ENCODE measurements around the gene ASS1. TPM values are rescaled to one million over a fixed set of nuclear protein-coding genes. Genes with fewer than 3 reads are reported as not detected.
A peak's percentile ranks its signal among the peaks of the same experiment; 100 is the strongest.
"Not testable (repeated sequence)": the region's sequence is repeated elsewhere in the genome, so short reads cannot be mapped to it uniquely, and the experiment has no call there.

The ASS1 gene
- total RNA-seq, 2 experiments from 2014 or later: 2.6 to 4.1 TPM

DNA sequence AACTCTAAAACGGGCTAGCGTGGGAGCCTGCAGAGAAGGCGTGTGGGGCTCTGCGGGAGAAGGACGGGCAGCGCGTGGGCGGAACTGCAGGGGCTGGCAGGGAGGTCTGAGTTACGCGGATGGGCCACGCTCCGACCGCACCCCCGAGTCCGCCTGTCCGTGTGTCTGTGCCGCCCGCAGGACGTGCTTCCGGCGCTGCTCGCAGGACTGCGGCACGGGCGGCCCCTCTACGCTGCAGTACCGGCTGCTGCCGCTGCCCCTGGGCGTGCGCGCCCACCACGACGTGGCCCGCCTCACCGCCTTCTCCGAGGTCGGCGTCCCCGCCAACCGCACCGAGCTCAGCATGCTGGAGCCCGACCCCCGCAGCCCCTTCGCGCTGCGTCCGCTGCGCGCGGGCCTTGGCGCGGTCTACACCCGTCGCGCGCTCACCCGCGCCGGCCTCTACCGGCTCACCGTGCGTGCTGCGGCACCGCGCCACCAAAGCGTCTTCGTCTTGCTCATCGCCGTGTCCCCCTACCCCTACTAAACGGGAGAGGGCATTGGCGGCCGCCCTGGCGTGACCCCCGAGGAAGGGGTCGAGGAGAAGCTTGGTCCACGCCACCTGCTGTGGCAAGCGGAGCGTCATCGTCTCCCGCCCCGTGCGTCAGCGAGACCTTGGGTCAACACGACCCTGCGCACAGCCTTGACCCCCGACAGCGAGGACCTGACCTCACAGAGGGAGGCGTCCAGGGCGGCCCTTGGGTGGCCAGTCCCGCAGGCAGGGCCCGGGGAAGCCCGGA lies 11.4 kb upstream of the ASS1 start:
- H3K36me3 Mint-ChIP-seq: no peaks in the 10 kb centered on the region
- H3K4me1 Mint-ChIP-seq: no peaks in the 10 kb centered on the region
- peak overlapping the region; percentile 49 for H3K4me3 Mint-ChIP-seq
- ATAC-seq (ENCODE audit: low read depth): peak; percentile 86
- H3K27ac Mint-ChIP-seq: no peak overlapping the region
- peak; percentile 73 for DNase-seq
- H3K9me3 Mint-ChIP-seq: no peaks in the 10 kb centered on the region
- H3K27me3 Mint-ChIP-seq: peaks cover 39% of the 10 kb centered on the region
- POLR2A ChIA-PET: no interaction called here

DNA sequence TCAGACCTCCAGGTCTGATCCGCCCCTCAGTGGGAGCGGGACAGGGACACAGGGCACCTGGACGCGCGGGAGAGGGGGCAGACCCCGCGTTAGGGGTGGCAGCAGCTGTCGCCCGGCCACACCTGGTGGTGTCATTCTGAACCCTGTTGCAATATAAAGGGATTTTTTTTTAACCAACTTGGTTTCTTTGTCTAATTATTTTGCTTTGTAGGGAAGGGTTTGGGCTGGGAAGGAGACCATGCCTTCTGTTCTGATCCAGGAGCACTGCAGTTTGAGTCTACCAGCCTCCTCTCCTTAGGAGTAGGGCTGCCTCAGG lies 10.9 kb upstream of the ASS1 start:
- Mint-ChIP-seq H3K4me3 (no peak overlapping the region), H3K36me3 (no peaks in the 10 kb centered on the region), H3K4me1 (no peaks in the 10 kb centered on the region), H3K9me3 (no peaks in the 10 kb centered on the region), H3K27me3 (peaks cover 39% of the 10 kb centered on the region), H3K27ac (no peak overlapping the region)
- ATAC-seq (ENCODE audit: low read depth) (no peak), DNase-seq (no peak)
- POLR2A ChIA-PET: no interaction called here

DNA sequence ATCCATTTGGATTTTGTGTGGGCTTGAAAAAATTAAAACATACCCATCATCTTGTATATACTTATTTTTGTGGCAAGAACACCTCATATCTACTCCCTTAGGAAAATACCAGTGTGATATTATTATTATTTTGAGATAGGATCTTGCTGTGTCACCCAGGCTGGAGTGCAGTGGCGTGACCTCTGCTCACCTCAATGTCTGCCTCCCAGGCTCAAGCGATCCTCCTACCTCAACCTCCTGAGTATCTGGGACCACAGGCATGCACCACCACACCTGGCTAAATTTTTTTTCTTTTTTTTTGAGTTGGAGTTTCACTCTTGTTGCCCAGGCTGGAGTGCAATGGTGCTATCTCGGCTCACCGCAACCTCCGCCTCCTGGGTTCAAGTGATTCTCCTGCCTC lies 10.1 kb upstream of the ASS1 start:
- DNase-seq; H3K4me3 Mint-ChIP-seq; H3K27ac Mint-ChIP-seq; ATAC-seq (ENCODE audit: low read depth); H3K9me3 Mint-ChIP-seq; POLR2A ChIA-PET; H3K36me3 Mint-ChIP-seq; H3K4me1 Mint-ChIP-seq: not testable (repeated sequence)
- H3K27me3 Mint-ChIP-seq: peaks cover 39% of the 10 kb centered on the region

DNA sequence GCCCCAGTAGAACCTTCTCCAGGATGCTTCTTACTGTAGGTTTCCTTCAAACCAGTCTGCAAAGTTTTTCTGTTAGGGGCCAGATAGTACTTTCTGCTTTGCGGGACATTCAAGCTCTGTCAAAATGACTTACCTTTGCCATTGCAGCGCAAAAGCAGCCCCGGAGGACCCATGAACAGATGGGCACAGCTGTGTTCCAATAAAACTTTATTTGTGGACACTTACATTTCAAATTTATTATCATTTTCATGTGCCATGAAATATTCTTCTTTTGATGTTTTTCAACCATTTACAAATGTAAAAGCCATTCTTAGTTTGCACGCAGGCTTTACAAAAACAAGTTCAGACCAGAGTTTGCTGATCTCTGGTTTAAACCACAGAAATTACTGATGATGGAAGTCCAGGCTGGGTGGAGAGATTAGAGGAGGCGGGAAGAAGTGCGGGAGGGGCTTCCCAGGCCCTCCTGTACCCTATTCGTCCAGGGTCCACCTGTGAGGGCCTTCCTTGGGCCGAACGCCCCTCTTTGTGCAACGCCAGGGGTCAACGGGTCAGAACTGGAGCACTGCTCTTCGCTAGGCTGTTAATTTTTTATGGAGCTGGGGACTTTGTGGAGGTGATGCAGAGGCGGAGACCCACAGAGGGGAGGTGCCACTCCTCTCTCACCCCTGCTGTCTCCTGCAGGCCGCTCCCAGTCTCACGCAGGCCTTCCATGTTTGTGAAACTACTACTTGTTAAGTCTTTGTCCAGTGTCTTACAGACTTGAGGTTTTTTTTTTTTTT lies 7.6 kb upstream of the ASS1 start:
- Mint-ChIP-seq H3K27ac (no peak overlapping the region), H3K27me3 (peaks cover 37% of the 10 kb centered on the region), H3K9me3 (peaks cover 6% of the 10 kb centered on the region), H3K4me3 (no peak overlapping the region), H3K36me3 (peaks cover 2% of the 10 kb centered on the region), H3K4me1 (no peaks in the 10 kb centered on the region)
- DNase-seq: no peak
- POLR2A ChIA-PET: no interaction called here
- ATAC-seq (ENCODE audit: low read depth): no peak

DNA sequence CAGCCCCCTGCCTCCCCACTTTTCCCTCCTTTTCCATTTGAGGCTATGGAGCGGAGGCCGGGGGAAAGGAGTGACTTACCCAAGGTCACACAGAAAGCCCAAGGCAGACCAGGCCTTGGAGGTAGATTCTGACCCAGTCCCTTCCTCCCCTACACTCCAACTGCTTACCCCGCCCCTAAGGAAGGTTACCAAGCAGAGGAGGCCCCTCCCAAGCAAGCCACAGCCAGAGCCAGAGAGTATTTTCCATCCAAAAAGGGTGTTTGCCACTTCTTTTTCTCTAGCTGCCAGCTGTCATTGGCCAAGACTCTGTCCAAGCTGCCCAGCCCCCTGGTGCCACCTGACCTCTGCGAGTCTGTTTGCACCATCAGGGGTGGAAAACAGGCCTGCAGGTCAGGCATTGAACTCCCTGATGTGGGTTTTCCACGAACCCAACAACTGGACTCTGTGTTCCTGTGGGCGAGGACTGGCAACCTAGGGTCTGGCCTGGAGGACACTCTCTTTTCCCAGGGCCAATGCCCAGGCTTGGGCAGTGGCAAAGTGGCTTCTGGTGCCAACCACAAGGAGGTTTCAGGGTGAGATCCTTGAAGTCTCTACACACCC lies 6.3 kb upstream of the ASS1 start:
- ATAC-seq (ENCODE audit: low read depth): no peak
- peaks cover 6% of the 10 kb centered on the region for H3K9me3 Mint-ChIP-seq
- H3K4me1 Mint-ChIP-seq: no peaks in the 10 kb centered on the region
- no peak for DNase-seq
- peaks cover 32% of the 10 kb centered on the region for H3K27me3 Mint-ChIP-seq
- peaks cover 2% of the 10 kb centered on the region for H3K36me3 Mint-ChIP-seq
- POLR2A ChIA-PET: no interaction called here
- H3K27ac Mint-ChIP-seq: no peak overlapping the region
- H3K4me3 Mint-ChIP-seq: no peak overlapping the region

DNA sequence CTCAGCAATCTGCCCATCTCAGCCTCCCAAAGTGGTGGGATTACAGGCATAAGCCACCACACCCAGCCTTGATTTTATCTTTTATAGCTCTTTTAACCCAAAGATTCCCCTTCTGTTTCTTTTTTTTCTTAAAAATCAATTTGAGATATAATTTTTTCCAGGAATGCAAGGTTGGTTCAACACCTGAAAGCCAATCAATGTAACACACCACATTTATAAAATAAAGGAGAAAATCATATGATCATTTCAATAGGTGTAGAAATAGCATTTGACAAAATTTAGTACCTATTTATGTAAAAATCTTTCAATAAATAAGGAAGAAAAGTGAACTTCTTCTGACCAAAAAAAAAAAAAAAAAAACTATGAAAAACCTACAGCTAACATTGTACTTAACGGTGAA lies 3.7 kb upstream of the ASS1 start:
- H3K27me3 Mint-ChIP-seq: peaks cover 29% of the 10 kb centered on the region
- peaks cover 2% of the 10 kb centered on the region for H3K36me3 Mint-ChIP-seq
- H3K9me3 Mint-ChIP-seq: peaks cover 6% of the 10 kb centered on the region
- POLR2A ChIA-PET: no interaction called here
- H3K27ac Mint-ChIP-seq: no peak overlapping the region
- DNase-seq: no peak
- no peak for ATAC-seq (ENCODE audit: low read depth)
- H3K4me3 Mint-ChIP-seq: no peak overlapping the region
- no peaks in the 10 kb centered on the region for H3K4me1 Mint-ChIP-seq

DNA sequence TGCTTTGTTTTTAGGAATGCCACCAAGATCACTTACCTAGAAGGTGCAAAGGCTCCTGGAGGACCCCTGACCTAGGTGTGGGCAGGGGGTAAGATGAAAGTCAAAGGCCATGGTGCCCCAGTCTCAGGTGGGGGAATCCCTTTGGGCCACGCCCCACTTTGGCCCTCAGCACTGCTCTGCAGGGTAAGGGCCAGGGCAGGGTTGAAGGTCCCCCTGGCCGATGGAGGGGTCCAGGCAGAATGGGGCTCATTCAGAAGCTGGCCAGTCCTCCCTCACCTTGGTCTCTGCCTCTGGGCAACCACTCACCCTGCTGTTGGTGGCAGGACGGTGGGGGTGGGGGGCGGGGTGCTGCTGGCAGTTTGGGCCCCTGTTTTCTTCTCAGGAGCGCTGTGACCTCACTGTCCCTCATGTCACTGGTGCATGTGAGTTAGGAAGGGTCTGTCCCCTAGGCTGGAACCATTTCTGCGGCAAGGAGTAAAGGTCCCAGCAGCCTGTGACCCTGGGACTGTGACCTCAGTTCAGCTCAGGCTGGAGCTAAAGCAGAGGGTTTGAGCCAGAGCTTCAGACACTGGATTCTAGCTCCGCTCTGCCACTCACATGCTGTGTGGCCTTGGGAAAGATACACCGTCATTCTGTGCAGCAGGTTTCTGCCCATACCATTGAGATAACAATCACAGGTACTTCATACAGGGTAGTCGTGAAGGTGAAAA lies 1.9 kb upstream of the ASS1 start:
- no peak for ATAC-seq (ENCODE audit: low read depth)
- no peak for DNase-seq
- POLR2A ChIA-PET: no interaction called here
- peaks cover 6% of the 10 kb centered on the region for H3K9me3 Mint-ChIP-seq
- no peak overlapping the region for H3K27ac Mint-ChIP-seq
- peaks cover 2% of the 10 kb centered on the region for H3K36me3 Mint-ChIP-seq
- H3K4me3 Mint-ChIP-seq: no peak overlapping the region
- H3K27me3 Mint-ChIP-seq: peaks cover 26% of the 10 kb centered on the region
- peaks cover 7% of the 10 kb centered on the region for H3K4me1 Mint-ChIP-seq

DNA sequence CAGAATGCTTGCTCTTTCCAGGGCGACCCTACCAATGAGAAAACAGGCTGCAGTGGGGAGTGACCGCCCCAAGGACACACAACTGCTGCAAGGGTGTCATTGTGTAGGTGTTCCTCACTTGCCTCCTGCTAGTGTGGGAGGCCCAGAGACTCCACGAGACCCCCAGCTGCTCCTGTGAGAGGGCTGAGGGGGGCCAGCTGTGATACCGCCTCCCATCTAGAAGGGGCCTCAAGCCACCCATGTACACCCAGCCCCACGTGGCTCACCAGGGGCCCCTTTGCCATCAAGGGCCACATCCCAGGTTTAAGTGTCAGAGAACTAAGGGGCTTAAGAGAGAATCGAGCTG lies 1.3 kb upstream of the ASS1 start:
- POLR2A ChIA-PET: no interaction called here
- no peak overlapping the region for H3K27ac Mint-ChIP-seq
- H3K36me3 Mint-ChIP-seq: peaks cover 2% of the 10 kb centered on the region
- peaks cover 11% of the 10 kb centered on the region for H3K4me1 Mint-ChIP-seq
- peaks cover 26% of the 10 kb centered on the region for H3K27me3 Mint-ChIP-seq
- H3K4me3 Mint-ChIP-seq: no peak overlapping the region
- no peak for ATAC-seq (ENCODE audit: low read depth)
- peaks cover 6% of the 10 kb centered on the region for H3K9me3 Mint-ChIP-seq
- no peak for DNase-seq

DNA sequence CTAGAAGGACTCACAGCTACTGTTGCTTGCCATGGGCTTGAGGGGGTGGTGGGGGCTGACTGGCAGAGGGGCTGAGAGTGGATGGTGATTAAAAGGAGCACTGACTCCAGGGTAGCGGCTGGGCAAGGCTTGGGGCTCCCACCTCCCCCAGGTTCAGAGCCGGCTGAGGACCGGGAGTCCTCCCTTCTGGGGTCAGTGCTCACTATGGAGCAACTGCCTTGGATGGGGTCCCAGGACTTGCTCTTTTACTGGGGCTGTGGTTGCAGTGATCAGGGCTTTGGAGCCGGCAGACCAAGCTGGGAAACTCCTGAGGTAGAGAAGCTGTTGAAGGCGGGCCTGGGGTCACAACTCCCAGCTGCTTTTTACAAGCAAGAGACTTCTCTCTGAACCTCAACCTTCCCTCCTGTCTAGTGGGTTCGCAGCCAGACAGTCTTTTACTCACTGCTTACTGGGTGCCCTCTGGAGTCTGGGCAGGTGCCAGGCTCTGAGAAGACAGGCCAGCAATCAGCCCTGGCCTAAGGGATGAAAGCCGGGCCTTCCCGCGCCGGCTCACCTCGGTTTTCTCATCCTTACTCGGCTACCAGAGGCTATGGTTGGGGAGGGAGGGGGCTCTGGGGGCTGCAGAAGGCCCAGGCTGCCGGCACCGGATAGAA lies 795 bp upstream of the ASS1 start:
- POLR2A ChIA-PET: no interaction called here
- H3K27me3 Mint-ChIP-seq: peaks cover 26% of the 10 kb centered on the region
- DNase-seq (no peak), ATAC-seq (ENCODE audit: low read depth) (no peak)
- no peak overlapping the region for H3K4me3 Mint-ChIP-seq
- H3K27ac Mint-ChIP-seq: no peak overlapping the region
- H3K4me1 Mint-ChIP-seq: peaks cover 14% of the 10 kb centered on the region
- H3K9me3 Mint-ChIP-seq: peaks cover 6% of the 10 kb centered on the region
- peaks cover 2% of the 10 kb centered on the region for H3K36me3 Mint-ChIP-seq

DNA sequence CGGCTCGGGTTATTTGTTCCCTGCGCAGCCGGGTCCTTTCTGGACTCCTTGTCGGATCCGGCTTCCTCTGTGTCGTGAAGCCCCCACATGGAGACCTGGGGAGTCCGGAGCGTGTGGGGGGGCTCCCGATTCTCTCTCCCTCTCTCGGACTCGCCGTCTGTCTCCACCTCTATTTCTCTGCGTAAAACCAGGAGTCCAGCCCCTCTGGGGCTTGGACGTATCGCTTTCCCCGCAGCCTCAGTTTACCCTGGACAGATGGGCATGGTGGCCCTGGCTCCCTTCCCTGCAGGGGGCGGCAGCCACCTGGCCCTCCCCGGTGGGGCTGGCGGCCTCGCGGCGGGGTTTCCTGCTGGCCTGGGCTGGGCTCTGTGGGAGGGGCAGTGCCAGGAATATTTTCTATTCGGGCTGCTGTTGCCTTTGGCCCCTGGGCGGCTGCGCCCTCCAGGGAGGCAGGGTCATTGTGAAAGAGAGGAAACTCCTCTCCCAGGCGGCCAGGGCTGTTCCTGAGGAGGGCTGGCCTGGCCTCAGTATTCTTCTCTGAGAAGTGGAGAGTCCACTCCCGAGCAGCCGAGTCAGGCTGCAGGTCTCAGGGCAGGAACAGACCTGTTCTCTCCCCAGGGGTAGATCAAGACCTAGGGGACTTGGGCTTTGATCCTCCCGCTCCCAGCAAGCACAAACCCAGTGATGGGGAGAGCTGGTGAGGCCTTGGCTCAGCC lies 665 bp downstream of the ASS1 start:
- Mint-ChIP-seq H3K4me3 (peak overlapping the region; percentile 19), H3K4me1 (peaks cover 16% of the 10 kb centered on the region), H3K27ac (no peak overlapping the region), H3K9me3 (peaks cover 4% of the 10 kb centered on the region), H3K36me3 (peaks cover 2% of the 10 kb centered on the region), H3K27me3 (peaks cover 26% of the 10 kb centered on the region)
- no peak for ATAC-seq (ENCODE audit: low read depth)
- POLR2A ChIA-PET: no interaction called here
- DNase-seq: no peak

DNA sequence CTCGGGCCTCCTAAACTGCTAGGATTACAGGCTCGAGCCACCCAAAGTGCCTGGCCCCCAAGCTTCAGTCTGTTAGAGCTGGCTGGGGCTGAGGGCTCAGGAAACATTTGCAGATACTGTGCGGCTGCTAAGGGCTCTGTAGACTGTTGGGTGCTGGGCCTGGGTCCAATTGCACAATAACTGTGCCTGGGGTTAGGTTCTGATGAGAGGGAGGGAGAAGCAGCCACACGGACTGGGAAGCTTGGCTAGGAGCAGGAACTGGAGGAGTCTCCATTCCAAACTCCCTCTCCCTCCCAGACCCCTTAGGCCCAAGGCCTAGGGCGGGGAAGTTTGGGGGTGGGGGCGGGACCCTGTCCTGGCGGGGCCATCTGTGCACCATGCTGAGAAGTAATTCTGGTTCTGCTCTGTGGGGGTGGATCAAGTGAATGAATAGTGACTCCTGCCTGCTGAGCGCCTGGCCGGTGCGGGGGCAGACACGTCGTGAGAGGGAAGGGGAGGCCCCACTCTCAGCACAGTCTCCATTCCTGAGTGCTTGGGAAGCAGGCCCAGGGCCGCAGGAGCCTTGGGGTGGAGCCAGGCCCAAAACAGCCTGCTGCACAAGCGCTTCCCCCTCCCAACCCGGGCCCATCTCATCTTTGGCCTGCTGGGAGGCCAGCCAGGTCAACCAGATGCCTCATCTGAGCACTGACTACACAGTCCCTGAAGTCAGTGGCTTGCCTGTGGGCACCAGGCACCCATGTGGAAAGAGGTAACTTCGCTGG lies 1.5 kb downstream of the ASS1 start:
- ATAC-seq (ENCODE audit: low read depth) (no peak), DNase-seq (no peak)
- no peak overlapping the region for H3K27ac Mint-ChIP-seq
- peaks cover 16% of the 10 kb centered on the region for H3K4me1 Mint-ChIP-seq
- peaks cover 26% of the 10 kb centered on the region for H3K27me3 Mint-ChIP-seq
- peak overlapping the region; percentile 55 for H3K4me3 Mint-ChIP-seq
- peaks cover 4% of the 10 kb centered on the region for H3K9me3 Mint-ChIP-seq
- H3K36me3 Mint-ChIP-seq: peaks cover 1% of the 10 kb centered on the region
- POLR2A ChIA-PET: no interaction called here

DNA sequence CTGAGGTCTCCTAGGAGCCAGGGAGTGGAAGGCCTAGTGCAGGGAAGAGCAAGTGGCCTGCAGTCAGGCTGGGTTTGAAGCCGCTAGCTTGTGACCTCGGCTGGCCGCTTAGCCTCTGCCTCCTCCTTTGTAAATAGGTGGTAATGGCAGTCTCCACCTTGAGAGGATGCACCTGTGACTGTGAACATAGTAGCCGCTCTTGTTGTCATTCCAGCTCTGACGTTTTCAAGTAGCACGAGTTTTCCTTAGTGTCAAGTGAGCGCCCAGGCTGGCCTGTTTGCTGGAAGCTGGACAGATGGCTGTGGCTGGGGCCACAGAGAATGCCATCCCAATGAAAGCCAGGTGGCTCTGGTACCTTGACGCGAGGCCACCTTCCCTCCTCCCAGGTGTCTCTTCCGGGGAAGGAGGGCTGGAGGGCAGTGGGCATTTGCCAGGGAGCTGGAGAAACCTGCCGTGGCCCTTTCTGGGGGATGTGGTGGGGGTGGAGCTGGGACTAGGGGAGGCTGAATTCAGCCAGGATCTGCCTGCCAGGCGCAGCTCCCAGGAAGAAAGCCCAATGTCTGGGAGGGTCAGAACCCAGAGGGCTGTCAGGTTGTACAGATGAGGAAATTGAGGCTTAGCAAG lies 2.5 kb downstream of the ASS1 start:
- Mint-ChIP-seq H3K4me3 (no peak overlapping the region), H3K9me3 (no peaks in the 10 kb centered on the region), H3K36me3 (no peaks in the 10 kb centered on the region), H3K4me1 (peaks cover 17% of the 10 kb centered on the region), H3K27me3 (peaks cover 22% of the 10 kb centered on the region), H3K27ac (no peak overlapping the region)
- ATAC-seq (ENCODE audit: low read depth) (no peak), DNase-seq (no peak)
- POLR2A ChIA-PET: interaction anchor here (0.7 kb wide), 1 partner anchor 262 kb away, joined by 3 read pairs; no protein-coding TSS in a partner anchor
